Transverse colon (tissue), 4 donors: ENCODE measurements around the gene ALS2CL.

Experiments used
- EP300 ChIP-seq: sonication (generic); formaldehyde crosslinking; IDR thresholded peaks from one replicate; pipeline ENCODE4 v1.6.1; 2017; ENCODE audit warnings: antibody characterized with exemption, low read depth
- POLR2A ChIP-seq: fragments of 450-650 bp; IDR thresholded peaks from one replicate; pipeline ENCODE4 v1.6.1; 2016; ENCODE audit warnings: antibody characterized with exemption, mild to moderate bottlenecking, moderate library complexity
- POLR2AphosphoS5 ChIP-seq, 3 donors: sonication (generic); formaldehyde crosslinking; IDR thresholded peaks; one replicate each; pipeline ENCODE4 v1.6.1; 2016; ENCODE audit warnings: antibody characterized with exemption in 3 of 3
- TF ChIP-seq, protein P1 (sequence below), 5 experiments: fragments of 200-600 bp in 3 of 5; fragments of 450-650 bp in 2 of 5; sonication (generic) in 3 of 5; IDR thresholded peaks; 1 replicate in 2 of 5; 2 replicates in 3 of 5; pipeline ENCODE4 v1.5.1; 2016 to 2017; ENCODE audit warnings: antibody characterized with exemption in 5 of 5, inconsistent platforms in 3 of 5, mild to moderate bottlenecking in 2 of 5, moderate library complexity in 1 of 5

DNA sequence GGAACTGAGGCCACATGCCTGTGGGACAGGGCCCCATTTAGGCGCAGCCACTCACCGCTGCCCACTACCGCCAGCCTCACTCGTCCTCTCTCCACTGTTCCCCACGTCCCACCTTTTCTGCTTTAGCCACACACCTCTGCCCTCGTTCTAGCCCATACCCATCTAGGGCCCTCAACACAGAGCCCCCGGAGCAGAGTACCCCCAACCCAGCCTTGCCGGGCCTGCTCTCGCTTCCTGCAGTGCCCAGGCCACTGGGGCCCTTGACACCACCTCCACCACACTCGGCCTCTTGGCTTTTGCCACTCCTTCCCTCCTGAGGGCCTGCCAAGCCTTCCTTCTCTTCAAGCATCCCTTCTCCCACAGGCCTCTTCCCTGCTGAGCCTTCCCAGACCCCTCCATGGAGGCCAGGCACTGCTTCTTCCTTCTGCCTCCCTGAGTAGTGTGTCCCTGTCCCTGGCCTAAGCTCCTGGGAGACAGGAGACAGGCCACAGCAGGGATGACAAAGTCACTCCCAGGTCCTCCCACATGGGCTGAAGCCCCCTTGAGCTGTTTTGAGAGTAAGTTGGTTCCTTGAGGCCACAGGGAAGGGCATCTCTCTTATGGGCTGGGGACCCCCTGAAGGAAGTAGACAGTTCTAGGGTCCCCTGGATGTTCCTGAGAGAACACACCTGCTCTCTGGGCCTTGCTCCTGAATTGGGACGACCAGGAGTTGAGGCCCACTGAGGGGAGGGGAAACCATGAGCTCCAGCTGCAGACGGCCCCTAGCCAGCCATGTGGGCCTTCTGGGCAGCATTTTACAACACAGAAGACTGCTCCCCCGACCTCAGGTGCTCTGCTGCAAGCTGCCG is 19.8 kb upstream of the ALS2CL start:
- TF ChIP-seq POLR2A (no peak), POLR2AphosphoS5 (IDR thresholded peaks at IDR 0.05) (no peak), EP300 (no peak)
- TF ChIP-seq, protein P1, sequence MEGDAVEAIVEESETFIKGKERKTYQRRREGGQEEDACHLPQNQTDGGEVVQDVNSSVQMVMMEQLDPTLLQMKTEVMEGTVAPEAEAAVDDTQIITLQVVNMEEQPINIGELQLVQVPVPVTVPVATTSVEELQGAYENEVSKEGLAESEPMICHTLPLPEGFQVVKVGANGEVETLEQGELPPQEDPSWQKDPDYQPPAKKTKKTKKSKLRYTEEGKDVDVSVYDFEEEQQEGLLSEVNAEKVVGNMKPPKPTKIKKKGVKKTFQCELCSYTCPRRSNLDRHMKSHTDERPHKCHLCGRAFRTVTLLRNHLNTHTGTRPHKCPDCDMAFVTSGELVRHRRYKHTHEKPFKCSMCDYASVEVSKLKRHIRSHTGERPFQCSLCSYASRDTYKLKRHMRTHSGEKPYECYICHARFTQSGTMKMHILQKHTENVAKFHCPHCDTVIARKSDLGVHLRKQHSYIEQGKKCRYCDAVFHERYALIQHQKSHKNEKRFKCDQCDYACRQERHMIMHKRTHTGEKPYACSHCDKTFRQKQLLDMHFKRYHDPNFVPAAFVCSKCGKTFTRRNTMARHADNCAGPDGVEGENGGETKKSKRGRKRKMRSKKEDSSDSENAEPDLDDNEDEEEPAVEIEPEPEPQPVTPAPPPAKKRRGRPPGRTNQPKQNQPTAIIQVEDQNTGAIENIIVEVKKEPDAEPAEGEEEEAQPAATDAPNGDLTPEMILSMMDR (IDR thresholded peaks at IDR 0.05) = no peak
